IMR-90 (cell line): ENCODE data around the gene PCP4. TPM values are rescaled to one million over a fixed set of nuclear protein-coding genes. Genes with fewer than 3 reads are reported as not detected.

Experiments used
- ATAC-seq: fragments of 200-7000 bp; cut with Tn5 transposase; 2 replicates; pipeline ENCODE4 v1.9.1; 2020; ENCODE audit warnings: low read depth, mild to moderate bottlenecking, moderate library complexity
- BruUV-seq: library from RNA; stranded (reverse); fragments of 400-500 nt; replicated peaks from 2 replicates; lab custom pipeline; 2021; lab: Mats Ljungman, UMichigan
- CTCF ChIA-PET: fragments of 300-600 bp; formaldehyde crosslinking; extraction: SDS; loops from one replicate; lab custom pipeline; 2021; ENCODE audit warnings: antibody characterized with exemption; lab: Yijun Ruan, JAX
- POLR2A ChIA-PET: fragments of 300-600 bp; sonication (Branson Sonifier 250); formaldehyde crosslinking; loops from one replicate; lab custom pipeline; 2022; ENCODE audit warnings: antibody characterized with exemption; ENCODE audit not compliant: unreplicated experiment; lab: Charles Lee
- DNase-seq: peaks from one replicate; pipeline ENCODE4 v3.0.0; 2013
- H2AFZ ChIP-seq: replicated peaks from 2 replicates; pipeline ENCODE3; 2013; ENCODE audit warnings: low read length, mild to moderate bottlenecking; ENCODE audit not compliant: poor library complexity
- H2AK5ac ChIP-seq: 2 replicates; pipeline ENCODE4 v1.6.1; 2013; ENCODE audit warnings: low read depth, low read length, inconsistent platforms
- H2AK9ac ChIP-seq: replicated peaks from 2 replicates; pipeline ENCODE3; 2013; ENCODE audit warnings: mild to moderate bottlenecking, low read depth, low read length, moderate library complexity; ENCODE audit not compliant: poor library complexity
- H2BK120ac ChIP-seq: 2 replicates; pipeline ENCODE4 v1.6.1; 2013; ENCODE audit warnings: low read depth, low read length, inconsistent platforms
- H2BK15ac ChIP-seq: 3 replicates; pipeline ENCODE4 v1.6.1; 2013; ENCODE audit warnings: low read depth, low read length, inconsistent platforms
- H2BK20ac ChIP-seq: 2 replicates; pipeline ENCODE4 v1.6.1; 2013; ENCODE audit warnings: low read depth, mild to moderate bottlenecking, inconsistent platforms, low read length, moderate library complexity
- H2BK5ac ChIP-seq: 2 replicates; pipeline ENCODE4 v1.6.1; 2013; ENCODE audit warnings: mild to moderate bottlenecking, low read depth, low read length, inconsistent platforms; ENCODE audit not compliant: poor library complexity, severe bottlenecking
- H3K14ac ChIP-seq: replicated peaks from 2 replicates; pipeline ENCODE4 v1.6.1; 2013; ENCODE audit warnings: low read depth, low read length, inconsistent platforms
- H3K18ac ChIP-seq: 2 replicates; pipeline ENCODE4 v1.6.1; 2013; ENCODE audit warnings: low read depth, low read length, control low read depth
- H3K23ac ChIP-seq: 2 replicates; pipeline ENCODE4 v1.6.1; 2013; ENCODE audit warnings: low read depth, low read length, inconsistent platforms
- H3K27ac ChIP-seq: 2 replicates; pipeline ENCODE4 v1.5.1; 2013; ENCODE audit warnings: mild to moderate bottlenecking, control low read depth, low read length; ENCODE audit not compliant: insufficient read depth
- H3K27me3 ChIP-seq: 2 replicates; pipeline ENCODE4 v1.6.1; 2013; ENCODE audit warnings: low read length; ENCODE audit not compliant: control insufficient read depth, insufficient read depth
- H3K36me3 ChIP-seq: 2 replicates; pipeline ENCODE4 v1.6.1; 2013; ENCODE audit warnings: low read length, mixed read lengths; ENCODE audit not compliant: control insufficient read depth, insufficient read depth
- H3K4ac ChIP-seq: 2 replicates; pipeline ENCODE4 v1.6.1; 2013; ENCODE audit warnings: low read depth, low read length, inconsistent platforms
- H3K4me1 ChIP-seq: 2 replicates; pipeline ENCODE4 v1.6.1; 2013; ENCODE audit warnings: low read length, mixed read lengths; ENCODE audit not compliant: control insufficient read depth, insufficient read depth
- H3K4me2 ChIP-seq: 2 replicates; pipeline ENCODE4 v1.6.1; 2013; ENCODE audit warnings: low read depth, mild to moderate bottlenecking, control low read depth, low read length, moderate library complexity
- H3K4me3 ChIP-seq: 2 replicates; pipeline ENCODE4 v1.5.1; 2013; ENCODE audit warnings: low read depth, mild to moderate bottlenecking, control low read depth, low read length, moderate library complexity; ENCODE audit not compliant: insufficient read depth
- H3K56ac ChIP-seq: 2 replicates; pipeline ENCODE4 v1.6.1; 2013; ENCODE audit warnings: low read length, inconsistent platforms; ENCODE audit not compliant: insufficient read depth; ENCODE audit errors: extremely low read depth
- H3K79me1 ChIP-seq, 2 experiments: 2 replicates each; pipeline ENCODE4 v1.6.1; 2013; ENCODE audit warnings: low read length in 2 of 2, inconsistent platforms in 1 of 2, low read depth in 1 of 2
- H3K9ac ChIP-seq: 2 replicates; pipeline ENCODE4 v1.6.1; 2013; ENCODE audit warnings: low read depth, low read length, control low read depth
- H3K9me1 ChIP-seq: 2 replicates; pipeline ENCODE4 v1.6.1; 2013; ENCODE audit warnings: low read length, inconsistent platforms; ENCODE audit not compliant: insufficient read depth
- H3K9me3 ChIP-seq: 2 replicates; pipeline ENCODE4 v1.6.1; 2013; ENCODE audit warnings: low read length; ENCODE audit not compliant: control insufficient read depth, insufficient read depth
- H4K20me1 ChIP-seq: 2 replicates; pipeline ENCODE4 v1.6.1; 2013; ENCODE audit warnings: low read length, inconsistent platforms; ENCODE audit not compliant: insufficient read depth
- H4K5ac ChIP-seq: 2 replicates; pipeline ENCODE4 v1.6.1; 2013; ENCODE audit warnings: mild to moderate bottlenecking, low read depth, low read length, control low read depth
- H4K8ac ChIP-seq, 2 experiments: 2 replicates each; pipeline ENCODE4 v1.6.1; 2013; ENCODE audit warnings: low read depth in 2 of 2, low read length in 2 of 2, control low read depth in 1 of 2, inconsistent platforms in 1 of 2
- H4K91ac ChIP-seq: 2 replicates; pipeline ENCODE4 v1.6.1; 2013; ENCODE audit warnings: low read depth, low read length, inconsistent platforms; ENCODE audit not compliant: insufficient read depth
- CHD1 ChIP-seq: IDR thresholded peaks from 2 replicates; pipeline ENCODE4 v1.6.1; 2012; ENCODE audit warnings: low read depth, low read length, improper control_type of control experiment
- CTCF ChIP-seq: conservative IDR thresholded peaks from 2 replicates; pipeline ENCODE4 v1.5.1; 2012; ENCODE audit warnings: mild to moderate bottlenecking, low read depth, low read length, improper control_type of control experiment
- FOS ChIP-seq: fragments of 150-350 bp; IDR thresholded peaks from 2 replicates; pipeline ENCODE4 v1.6.1; 2016; ENCODE audit warnings: low read depth, low read length
- MAZ ChIP-seq: IDR thresholded peaks from 2 replicates; pipeline ENCODE4 v1.6.1; 2012; ENCODE audit warnings: low read depth, mild to moderate bottlenecking, low read length, improper control_type of control experiment, moderate library complexity, borderline replicate concordance
- MXI1 ChIP-seq: IDR thresholded peaks from 2 replicates; pipeline ENCODE4 v1.6.1; 2012; ENCODE audit warnings: low read depth, mild to moderate bottlenecking, low read length, moderate library complexity, borderline replicate concordance
- NFE2L2 ChIP-seq: fragments of 150-350 bp; IDR thresholded peaks from 2 replicates; pipeline ENCODE4 v1.6.1; 2016; ENCODE audit warnings: low read depth, mild to moderate bottlenecking, low read length
- POLR2A ChIP-seq: IDR thresholded peaks from 2 replicates; pipeline ENCODE4 v1.6.1; 2012; ENCODE audit warnings: mild to moderate bottlenecking, low read depth, low read length
- RAD21 ChIP-seq: IDR thresholded peaks from 2 replicates; pipeline ENCODE4 v1.6.1; 2012; ENCODE audit warnings: low read length, improper control_type of control experiment
- SMC3 ChIP-seq: fragments of 150-350 bp; IDR thresholded peaks from 2 replicates; pipeline ENCODE4 v1.6.1; 2016; ENCODE audit warnings: low read depth, mild to moderate bottlenecking, antibody characterized with exemption, low read length, moderate library complexity
- WGBS, 2 experiments: methylation state at CpG; one replicate each; pipeline versions ENCODE4 v1.1.5 to v1.1.7; 2013; ENCODE audit warnings: missing lambda C conversion rate in 2 of 2; ENCODE audit not compliant: insufficient read length in 1 of 2; ENCODE audit errors: extremely low coverage in 2 of 2; 5-methylcytosine and 5-hydroxymethylcytosine counted together
- dilution Hi-C: fragments of 300-500 bp; cut with HindIII; formaldehyde crosslinking; loops from one replicate; pipeline ENCODE4 v1.14.3; 2018; ENCODE audit warnings: low sequenced_read_pairs; ENCODE audit not compliant: unreplicated experiment
- in situ Hi-C: fragments of 300-500 bp; cut with MboI; formaldehyde crosslinking; loops from 3 replicates; pipeline ENCODE4 v1.14.3; 2019; ENCODE audit warnings: low sequenced_read_pairs, inconsistent platforms, mixed read lengths
- intact Hi-C: fragments of 100-400 bp; cut with micrococcal nuclease; formaldehyde crosslinking; loops from 2 replicates; pipeline ENCODE4 v1.10.0; 2022
- polyA plus RNA-seq, 3 experiments: library from polyadenylated mRNA; depleted of rRNA; stranded (reverse); fragments of >200 nt; gene quantifications; 2 replicates each; pipeline ENCODE4 v1.2.3, GENCODE V29; 2012; ENCODE audit warnings: low replicate concordance in 1 of 3
- total RNA-seq: library from RNA; depleted of rRNA; stranded (reverse); fragments of >200 nt; gene quantifications from 2 replicates; pipeline ENCODE4 v1.2.3, GENCODE V29; 2012
- TF ChIP-seq, protein P1 (sequence below): fragments of 150-350 bp; IDR thresholded peaks from 2 replicates; pipeline ENCODE4 v1.6.1; 2017; ENCODE audit warnings: mild to moderate bottlenecking, antibody characterized with exemption, low read length, low read depth
- TF ChIP-seq, protein P2 (sequence below): fragments of 150-350 bp; IDR thresholded peaks from 2 replicates; pipeline ENCODE4 v1.6.1; 2016; ENCODE audit warnings: low read depth, mild to moderate bottlenecking, low read length, moderate library complexity, borderline replicate concordance

The PCP4 gene
- total and polyA plus RNA-seq, 2 of the 4 experiments (the other 2 are of a cell fraction): not detected

DNA sequence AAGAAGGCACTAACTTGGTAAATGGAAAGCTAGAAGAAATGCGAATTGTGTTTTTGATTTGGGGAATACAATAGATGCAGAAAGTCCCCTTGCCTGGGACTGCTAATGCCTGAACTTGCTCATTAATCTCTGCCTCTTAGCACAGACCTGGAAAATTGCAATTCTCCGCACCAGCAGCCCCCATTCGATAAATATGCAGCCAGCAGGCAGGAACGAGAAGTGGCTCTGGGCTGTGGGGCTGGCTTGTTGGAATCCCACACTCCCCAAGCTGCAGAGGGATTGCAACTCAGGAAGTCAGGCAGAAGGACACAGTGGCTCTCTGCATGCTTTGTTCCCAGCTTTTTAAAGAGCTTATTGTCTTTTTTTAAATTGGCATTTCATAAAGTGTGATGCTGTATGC lies 51.3 kb downstream of the PCP4 start:
- H3K56ac ChIP-seq: no peak overlapping the region
- H3K79me1 ChIP-seq: no peaks in the 10 kb centered on the region
- H2BK20ac ChIP-seq: no peak overlapping the region
- H3K27ac ChIP-seq: no peak overlapping the region
- CTCF ChIA-PET: no interaction called here
- H3K9ac ChIP-seq: no peak overlapping the region
- H3K4me3 ChIP-seq: no peak overlapping the region
- in situ Hi-C loops: no loop called here
- no peak overlapping the region for H3K4me2 ChIP-seq
- no peak overlapping the region for H2BK120ac ChIP-seq
- H4K91ac ChIP-seq: no peak overlapping the region
- intact Hi-C loops: no loop called here
- H3K9me3 ChIP-seq: peaks cover 35% of the 10 kb centered on the region
- no TSS peak for BruUV-seq
- TF ChIP-seq, protein P1, sequence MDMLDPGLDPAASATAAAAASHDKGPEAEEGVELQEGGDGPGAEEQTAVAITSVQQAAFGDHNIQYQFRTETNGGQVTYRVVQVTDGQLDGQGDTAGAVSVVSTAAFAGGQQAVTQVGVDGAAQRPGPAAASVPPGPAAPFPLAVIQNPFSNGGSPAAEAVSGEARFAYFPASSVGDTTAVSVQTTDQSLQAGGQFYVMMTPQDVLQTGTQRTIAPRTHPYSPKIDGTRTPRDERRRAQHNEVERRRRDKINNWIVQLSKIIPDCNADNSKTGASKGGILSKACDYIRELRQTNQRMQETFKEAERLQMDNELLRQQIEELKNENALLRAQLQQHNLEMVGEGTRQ: no peak
- TF ChIP-seq RAD21 (no peak), MXI1 (no peak), FOS (no peak), SMC3 (no peak), NFE2L2 (no peak), MAZ (no peak), POLR2A (no peak), CHD1 (no peak), CTCF (no peak)
- TF ChIP-seq, protein P2, sequence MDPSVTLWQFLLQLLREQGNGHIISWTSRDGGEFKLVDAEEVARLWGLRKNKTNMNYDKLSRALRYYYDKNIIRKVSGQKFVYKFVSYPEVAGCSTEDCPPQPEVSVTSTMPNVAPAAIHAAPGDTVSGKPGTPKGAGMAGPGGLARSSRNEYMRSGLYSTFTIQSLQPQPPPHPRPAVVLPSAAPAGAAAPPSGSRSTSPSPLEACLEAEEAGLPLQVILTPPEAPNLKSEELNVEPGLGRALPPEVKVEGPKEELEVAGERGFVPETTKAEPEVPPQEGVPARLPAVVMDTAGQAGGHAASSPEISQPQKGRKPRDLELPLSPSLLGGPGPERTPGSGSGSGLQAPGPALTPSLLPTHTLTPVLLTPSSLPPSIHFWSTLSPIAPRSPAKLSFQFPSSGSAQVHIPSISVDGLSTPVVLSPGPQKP: no peak
- dilution Hi-C loops: no loop called here
- H2AK5ac ChIP-seq: no peak overlapping the region
- no peak overlapping the region for H3K18ac ChIP-seq
- no peak for DNase-seq
- no peak overlapping the region for H4K5ac ChIP-seq
- no peak overlapping the region for H2BK15ac ChIP-seq
- no peaks in the 10 kb centered on the region for H3K36me3 ChIP-seq
- no peak overlapping the region for H2AFZ ChIP-seq
- H2BK5ac ChIP-seq: no peak overlapping the region
- no CpG with 5 or more reads among the region's 4 CpGs for WGBS, 2 experiments
- H3K4ac ChIP-seq: no peak overlapping the region
- H2AK9ac ChIP-seq: no peak overlapping the region
- POLR2A ChIA-PET: no interaction called here
- H3K14ac ChIP-seq: no peak overlapping the region
- H3K23ac ChIP-seq: no peak overlapping the region
- no peaks in the 10 kb centered on the region for H3K4me1 ChIP-seq
- no peaks in the 10 kb centered on the region for H3K9me1 ChIP-seq
- ATAC-seq: no peak
- no peak overlapping the region for H4K8ac ChIP-seq
- H4K20me1 ChIP-seq: no peaks in the 10 kb centered on the region
- H3K27me3 ChIP-seq: no peaks in the 10 kb centered on the region
